Activated T-cell treated with anti-CD3 and anti-CD28 coated beads, Interleukin-2, amount 50 U/mL, for 24 hours (primary cell): ENCODE measurements around the gene SYT9.
A peak's percentile ranks its signal among the peaks of the same experiment; 100 is the strongest.

Experiments
- DNase-seq: peaks from one replicate; pipeline ENCODE4 v3.0.0-alpha.2; 2020
- H3K27ac Mint-ChIP-seq: 2 replicates; pipeline ENCODE4 v1.8.0; 2020; ENCODE audit warnings: mild to moderate bottlenecking, mixed read lengths
- H3K27me3 Mint-ChIP-seq: 2 replicates; pipeline ENCODE4 v1.8.0; 2020; ENCODE audit warnings: mixed read lengths
- H3K36me3 Mint-ChIP-seq: 2 replicates; pipeline ENCODE4 v1.8.0; 2020; ENCODE audit warnings: low read depth, mixed read lengths
- H3K4me1 Mint-ChIP-seq: 2 replicates; pipeline ENCODE4 v1.8.0; 2020; ENCODE audit warnings: low read depth, mixed read lengths
- H3K4me3 Mint-ChIP-seq: 2 replicates; pipeline ENCODE4 v1.8.0; 2020; ENCODE audit warnings: mild to moderate bottlenecking, moderate library complexity, mixed read lengths
- H3K9me3 Mint-ChIP-seq: 2 replicates; pipeline ENCODE4 v1.8.0; 2020; ENCODE audit warnings: mixed read lengths

SYT9 gene

GRCh38 chr11:7493670-7494069, 242.0 kb downstream of the SYT9 start:
- H3K4me3 Mint-ChIP-seq: no peak overlapping the region
- H3K27me3 Mint-ChIP-seq: peaks cover 6% of the 10 kb centered on the region
- H3K27ac Mint-ChIP-seq: no peak overlapping the region
- peaks cover 10% of the 10 kb centered on the region for H3K4me1 Mint-ChIP-seq
- DNase-seq: no peak
- no peaks in the 10 kb centered on the region for H3K36me3 Mint-ChIP-seq
- H3K9me3 Mint-ChIP-seq: no peaks in the 10 kb centered on the region

- DNase-seq: no peak
- H3K9me3 Mint-ChIP-seq: no peaks in the 10 kb centered on the region
- no peak overlapping the region for H3K4me3 Mint-ChIP-seq
- H3K27me3 Mint-ChIP-seq: peaks cover 6% of the 10 kb centered on the region
- peaks cover 10% of the 10 kb centered on the region for H3K4me1 Mint-ChIP-seq
- H3K27ac Mint-ChIP-seq: no peak overlapping the region
- H3K36me3 Mint-ChIP-seq: no peaks in the 10 kb centered on the region
Observed at GRCh38 chr11:7494086-7494745, 242.5 kb downstream of the SYT9 start.

GRCh38 chr11:7495882-7496551, 244.3 kb downstream of the SYT9 start:
- peak overlapping the region; percentile 51 for H3K27ac Mint-ChIP-seq
- DNase-seq: no peak
- H3K4me3 Mint-ChIP-seq: no peak overlapping the region
- H3K36me3 Mint-ChIP-seq: no peaks in the 10 kb centered on the region
- no peaks in the 10 kb centered on the region for H3K9me3 Mint-ChIP-seq
- peaks cover 6% of the 10 kb centered on the region for H3K27me3 Mint-ChIP-seq
- H3K4me1 Mint-ChIP-seq: peaks cover 10% of the 10 kb centered on the region

- H3K4me1 Mint-ChIP-seq: peaks cover 10% of the 10 kb centered on the region
- no peak for DNase-seq
- no peak overlapping the region for H3K4me3 Mint-ChIP-seq
- no peaks in the 10 kb centered on the region for H3K9me3 Mint-ChIP-seq
- H3K27ac Mint-ChIP-seq: no peak overlapping the region
- no peaks in the 10 kb centered on the region for H3K36me3 Mint-ChIP-seq
- peaks cover 6% of the 10 kb centered on the region for H3K27me3 Mint-ChIP-seq
Observed at GRCh38 chr11:7498193-7498592, 246.5 kb downstream of the SYT9 start.

GRCh38 chr11:7499081-7499480, 247.4 kb downstream of the SYT9 start:
- Mint-ChIP-seq H3K4me1 (peaks cover 10% of the 10 kb centered on the region), H3K36me3 (no peaks in the 10 kb centered on the region), H3K4me3 (no peak overlapping the region), H3K27ac (no peak overlapping the region), H3K9me3 (no peaks in the 10 kb centered on the region), H3K27me3 (peaks cover 2% of the 10 kb centered on the region)
- DNase-seq: no peak

- Mint-ChIP-seq H3K4me3 (no peak overlapping the region), H3K9me3 (no peaks in the 10 kb centered on the region), H3K36me3 (no peaks in the 10 kb centered on the region), H3K27ac (no peak overlapping the region), H3K27me3 (no peaks in the 10 kb centered on the region), H3K4me1 (peaks cover 10% of the 10 kb centered on the region)
- no peak for DNase-seq
Observed at GRCh38 chr11:7500251-7500650, 248.5 kb downstream of the SYT9 start.

GRCh38 chr11:7501251-7501650, 249.5 kb downstream of the SYT9 start:
- H3K27me3 Mint-ChIP-seq: no peaks in the 10 kb centered on the region
- no peak overlapping the region for H3K27ac Mint-ChIP-seq
- H3K9me3 Mint-ChIP-seq: no peaks in the 10 kb centered on the region
- DNase-seq: no peak
- H3K4me1 Mint-ChIP-seq: peaks cover 3% of the 10 kb centered on the region
- H3K36me3 Mint-ChIP-seq: no peaks in the 10 kb centered on the region
- no peak overlapping the region for H3K4me3 Mint-ChIP-seq

- H3K9me3 Mint-ChIP-seq: no peaks in the 10 kb centered on the region
- no peak for DNase-seq
- no peaks in the 10 kb centered on the region for H3K4me1 Mint-ChIP-seq
- no peak overlapping the region for H3K27ac Mint-ChIP-seq
- H3K27me3 Mint-ChIP-seq: no peaks in the 10 kb centered on the region
- no peak overlapping the region for H3K4me3 Mint-ChIP-seq
- no peaks in the 10 kb centered on the region for H3K36me3 Mint-ChIP-seq
Observed at GRCh38 chr11:7501894-7502293, 250.2 kb downstream of the SYT9 start.

GRCh38 chr11:7506243-7506642, 254.5 kb downstream of the SYT9 start:
- H3K4me3 Mint-ChIP-seq: no peak overlapping the region
- H3K9me3 Mint-ChIP-seq: no peaks in the 10 kb centered on the region
- H3K27ac Mint-ChIP-seq: no peak overlapping the region
- H3K4me1 Mint-ChIP-seq: peaks cover 1% of the 10 kb centered on the region
- no peaks in the 10 kb centered on the region for H3K27me3 Mint-ChIP-seq
- no peak for DNase-seq
- no peaks in the 10 kb centered on the region for H3K36me3 Mint-ChIP-seq

GRCh38 chr11:7508087-7508486, 256.4 kb downstream of the SYT9 start:
- H3K36me3 Mint-ChIP-seq: no peaks in the 10 kb centered on the region
- H3K4me1 Mint-ChIP-seq: peaks cover 18% of the 10 kb centered on the region
- H3K9me3 Mint-ChIP-seq: no peaks in the 10 kb centered on the region
- no peak for DNase-seq
- H3K4me3 Mint-ChIP-seq: no peak overlapping the region
- no peaks in the 10 kb centered on the region for H3K27me3 Mint-ChIP-seq
- H3K27ac Mint-ChIP-seq: no peak overlapping the region

GRCh38 chr11:7509966-7510365, 258.3 kb downstream of the SYT9 start:
- no peaks in the 10 kb centered on the region for H3K9me3 Mint-ChIP-seq
- peaks cover 4% of the 10 kb centered on the region for H3K27me3 Mint-ChIP-seq
- peaks cover 26% of the 10 kb centered on the region for H3K4me1 Mint-ChIP-seq
- no peak overlapping the region for H3K27ac Mint-ChIP-seq
- DNase-seq: no peak
- no peak overlapping the region for H3K4me3 Mint-ChIP-seq
- peaks cover 3% of the 10 kb centered on the region for H3K36me3 Mint-ChIP-seq

- H3K4me1 Mint-ChIP-seq: peaks cover 38% of the 10 kb centered on the region
- H3K36me3 Mint-ChIP-seq: peaks cover 3% of the 10 kb centered on the region
- no peak overlapping the region for H3K4me3 Mint-ChIP-seq
- H3K27me3 Mint-ChIP-seq: peaks cover 4% of the 10 kb centered on the region
- no peak for DNase-seq
- no peak overlapping the region for H3K27ac Mint-ChIP-seq
- no peaks in the 10 kb centered on the region for H3K9me3 Mint-ChIP-seq
Observed at GRCh38 chr11:7511401-7511800, 259.7 kb downstream of the SYT9 start.

- peak overlapping the region; percentile 92 for H3K27ac Mint-ChIP-seq
- peaks cover 42% of the 10 kb centered on the region for H3K4me1 Mint-ChIP-seq
- no peak for DNase-seq
- H3K27me3 Mint-ChIP-seq: peaks cover 4% of the 10 kb centered on the region
- no peaks in the 10 kb centered on the region for H3K9me3 Mint-ChIP-seq
- peak overlapping the region; percentile 88 for H3K4me3 Mint-ChIP-seq
- peaks cover 3% of the 10 kb centered on the region for H3K36me3 Mint-ChIP-seq
Observed at GRCh38 chr11:7512525-7513233, 261.0 kb downstream of the SYT9 start.

GRCh38 chr11:7513234-7514098, 261.8 kb downstream of the SYT9 start, which contains the start of gene PPFIBP2:
PPFIBP2 (plus strand) TSS chr11:7513999; CDS start chr11:7549476, 35,477 bp downstream.
- peaks cover 4% of the 10 kb centered on the region for H3K27me3 Mint-ChIP-seq
- H3K4me3 Mint-ChIP-seq: peak within 1 kb of the TSS; percentile 88
- peaks cover 42% of the 10 kb centered on the region for H3K4me1 Mint-ChIP-seq
- no peaks in the 10 kb centered on the region for H3K9me3 Mint-ChIP-seq
- DNase-seq: peak; percentile 93
- H3K36me3 Mint-ChIP-seq: peaks cover 3% of the 10 kb centered on the region
- H3K27ac Mint-ChIP-seq: peak within 1 kb of the TSS; percentile 92
